Type B pancreatic cell (in vitro differentiated cells): ENCODE measurements around the gene RPTOR. TPM values are rescaled to one million over a fixed set of nuclear protein-coding genes. Genes with fewer than 3 reads are reported as not detected.
"Not testable (repeated sequence)": the region's sequence is repeated elsewhere in the genome, so short reads cannot be mapped to it uniquely, and the experiment has no call there.

Source experiments
- DNase-seq: peaks from one replicate; pipeline ENCODE4 v3.0.0; 2021; ENCODE audit warnings: mixed read lengths; ENCODE audit not compliant: unreplicated experiment; ENCODE audit errors: extremely low spot score
- H3K27ac Mint-ChIP-seq: 2 replicates; pipeline ENCODE4 v1.8.0; 2021; ENCODE audit warnings: mild to moderate bottlenecking, mixed read lengths
- H3K27me3 Mint-ChIP-seq: 2 replicates; pipeline ENCODE4 v1.8.0; 2021; ENCODE audit warnings: mixed read lengths
- H3K36me3 Mint-ChIP-seq: 2 replicates; pipeline ENCODE4 v1.8.0; 2021; ENCODE audit warnings: mixed read lengths
- H3K4me1 Mint-ChIP-seq: one replicate; pipeline ENCODE4 v1.8.0; 2021; ENCODE audit warnings: mixed read lengths; ENCODE audit not compliant: unreplicated experiment
- H3K4me3 Mint-ChIP-seq: 2 replicates; pipeline ENCODE4 v1.8.0; 2021; ENCODE audit warnings: mild to moderate bottlenecking, mixed read lengths
- H3K9me3 Mint-ChIP-seq: 2 replicates; pipeline ENCODE4 v1.8.0; 2021; ENCODE audit warnings: mixed read lengths
- total RNA-seq: library from RNA; stranded (reverse); gene quantifications from 2 replicates; pipeline ENCODE4 v1.2.1, GENCODE V29; 2021; ENCODE audit warnings: low replicate concordance
- TF ChIP-seq, protein P1 (sequence below): fragments of 200-600 bp; sonication (generic); conservative IDR thresholded peaks from 2 replicates; pipeline ENCODE4 v1.5.0; 2021; ENCODE audit warnings: antibody characterized with exemption, mild to moderate bottlenecking

Gene RPTOR
- total RNA-seq, 1 donor from 2014 or later: 39.8 TPM

DNA sequence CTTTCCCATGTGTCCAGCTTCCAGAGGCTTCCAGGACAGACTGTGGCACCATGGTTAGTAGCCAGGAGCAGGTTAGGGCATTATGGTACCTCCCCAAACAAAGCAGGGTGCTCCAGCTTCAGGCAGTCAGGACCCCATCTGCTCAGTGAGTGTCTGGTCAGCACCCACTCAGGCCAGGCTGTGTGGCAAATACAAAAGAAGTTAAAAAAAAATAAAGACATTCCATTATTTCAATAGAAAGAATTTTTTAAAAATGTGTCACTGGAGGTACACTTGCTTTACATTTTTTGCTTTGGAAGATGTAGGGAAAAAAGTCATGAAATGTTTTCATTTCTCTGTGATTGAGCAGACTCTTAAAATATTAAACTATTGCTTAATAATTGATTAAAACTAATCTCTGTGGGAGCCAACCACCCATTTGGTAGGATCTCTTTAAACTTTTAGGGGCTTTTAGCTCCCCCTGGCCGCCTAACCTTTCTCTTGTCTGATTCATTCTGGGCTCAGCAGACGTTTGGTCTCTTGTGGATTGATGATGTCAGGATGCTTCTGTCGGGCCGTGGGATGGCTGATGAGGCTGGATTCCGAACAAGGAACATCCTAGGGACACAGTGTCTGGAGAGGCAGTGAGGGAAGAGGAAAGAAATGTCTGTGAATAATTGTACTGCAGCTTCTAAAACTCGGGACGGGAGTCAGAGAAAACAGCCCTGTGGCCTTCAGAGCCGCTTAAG lies 39.8 kb upstream of the RPTOR start:
- no peak overlapping the region for H3K4me3 Mint-ChIP-seq
- H3K9me3 Mint-ChIP-seq: no peaks in the 10 kb centered on the region
- DNase-seq: no peak
- no peak overlapping the region for H3K27ac Mint-ChIP-seq
- H3K4me1 Mint-ChIP-seq: no peaks in the 10 kb centered on the region
- H3K36me3 Mint-ChIP-seq: no peaks in the 10 kb centered on the region
- TF ChIP-seq, protein P1, sequence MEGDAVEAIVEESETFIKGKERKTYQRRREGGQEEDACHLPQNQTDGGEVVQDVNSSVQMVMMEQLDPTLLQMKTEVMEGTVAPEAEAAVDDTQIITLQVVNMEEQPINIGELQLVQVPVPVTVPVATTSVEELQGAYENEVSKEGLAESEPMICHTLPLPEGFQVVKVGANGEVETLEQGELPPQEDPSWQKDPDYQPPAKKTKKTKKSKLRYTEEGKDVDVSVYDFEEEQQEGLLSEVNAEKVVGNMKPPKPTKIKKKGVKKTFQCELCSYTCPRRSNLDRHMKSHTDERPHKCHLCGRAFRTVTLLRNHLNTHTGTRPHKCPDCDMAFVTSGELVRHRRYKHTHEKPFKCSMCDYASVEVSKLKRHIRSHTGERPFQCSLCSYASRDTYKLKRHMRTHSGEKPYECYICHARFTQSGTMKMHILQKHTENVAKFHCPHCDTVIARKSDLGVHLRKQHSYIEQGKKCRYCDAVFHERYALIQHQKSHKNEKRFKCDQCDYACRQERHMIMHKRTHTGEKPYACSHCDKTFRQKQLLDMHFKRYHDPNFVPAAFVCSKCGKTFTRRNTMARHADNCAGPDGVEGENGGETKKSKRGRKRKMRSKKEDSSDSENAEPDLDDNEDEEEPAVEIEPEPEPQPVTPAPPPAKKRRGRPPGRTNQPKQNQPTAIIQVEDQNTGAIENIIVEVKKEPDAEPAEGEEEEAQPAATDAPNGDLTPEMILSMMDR: no peak
- peaks cover 43% of the 10 kb centered on the region for H3K27me3 Mint-ChIP-seq

DNA sequence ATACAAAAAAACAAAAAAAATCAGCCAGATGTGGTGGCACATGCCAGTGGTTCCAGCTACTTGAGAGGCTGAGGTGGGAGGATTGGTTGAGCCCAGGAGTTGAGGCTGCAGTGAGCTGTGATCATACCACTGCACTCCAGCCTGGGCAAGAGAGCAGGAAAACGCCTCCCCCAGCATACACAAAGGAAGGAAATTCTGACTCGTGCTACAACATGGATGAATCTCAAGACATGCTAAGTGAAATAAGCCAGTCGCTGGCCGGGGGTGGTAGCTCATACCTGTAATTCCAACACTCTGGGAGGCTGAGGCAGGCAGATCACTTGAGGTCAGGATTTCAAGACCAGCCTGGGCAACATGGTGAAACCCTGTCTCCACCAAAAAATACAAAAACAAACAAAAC lies 37.5 kb upstream of the RPTOR start:
- peaks cover 27% of the 10 kb centered on the region for H3K27me3 Mint-ChIP-seq

DNA sequence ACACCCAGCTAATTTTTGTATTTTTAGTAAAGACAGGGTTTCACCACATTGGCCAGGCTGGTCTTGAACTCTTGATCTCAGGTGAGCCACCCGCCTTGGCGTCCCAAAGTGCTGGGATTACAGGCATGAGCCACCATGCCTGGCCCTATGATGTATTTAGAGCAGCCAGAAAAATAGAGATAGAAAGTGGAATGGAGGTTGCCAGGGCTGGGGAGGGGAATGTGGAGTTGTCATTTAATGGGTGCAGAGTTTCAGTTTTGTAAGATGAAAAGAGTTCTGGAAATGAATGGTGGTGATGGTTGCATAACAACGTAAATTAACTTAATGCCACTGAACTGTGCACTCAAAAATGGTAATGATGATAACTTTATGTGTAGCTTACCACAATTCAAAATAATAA lies 36.7 kb upstream of the RPTOR start:
- peaks cover 23% of the 10 kb centered on the region for H3K27me3 Mint-ChIP-seq
- no peaks in the 10 kb centered on the region for H3K9me3 Mint-ChIP-seq
- no peaks in the 10 kb centered on the region for H3K36me3 Mint-ChIP-seq
- H3K4me1 Mint-ChIP-seq: no peaks in the 10 kb centered on the region
- H3K4me3 Mint-ChIP-seq: no peak overlapping the region
- TF ChIP-seq, protein P1: no peak
- H3K27ac Mint-ChIP-seq: no peak overlapping the region
- DNase-seq: no peak

More for the DNA sequence above, 37.5 kb upstream of the RPTOR start:
- not testable (repeated sequence) for H3K27ac Mint-ChIP-seq, DNase-seq, H3K4me3 Mint-ChIP-seq, H3K4me1 Mint-ChIP-seq, H3K36me3 Mint-ChIP-seq, H3K9me3 Mint-ChIP-seq

DNA sequence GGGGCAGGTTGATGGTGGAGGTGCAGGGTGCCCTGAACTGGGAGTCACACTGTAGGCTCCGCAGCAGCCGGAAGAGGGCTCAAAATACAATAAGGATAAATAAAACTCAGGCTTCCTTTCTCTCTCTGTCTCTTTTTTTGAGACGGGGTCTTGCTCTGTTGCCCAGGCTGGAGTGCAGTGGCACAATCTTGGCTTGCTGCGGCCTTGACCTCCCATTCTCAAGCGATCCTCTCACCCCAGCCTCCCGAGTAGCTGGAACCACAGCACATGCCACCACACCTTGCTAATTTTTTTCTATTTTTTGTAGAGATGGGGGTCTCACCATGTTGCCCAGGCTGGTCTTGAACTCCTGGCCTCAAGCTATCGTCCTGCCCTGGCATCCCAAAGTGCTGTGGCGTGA lies 35.3 kb upstream of the RPTOR start:
- Mint-ChIP-seq H3K4me1 (peaks cover 3% of the 10 kb centered on the region), H3K27ac (no peak overlapping the region), H3K9me3 (no peaks in the 10 kb centered on the region), H3K4me3 (no peak overlapping the region), H3K36me3 (no peaks in the 10 kb centered on the region), H3K27me3 (peaks cover 25% of the 10 kb centered on the region)
- DNase-seq: no peak
- TF ChIP-seq, protein P1: no peak

DNA sequence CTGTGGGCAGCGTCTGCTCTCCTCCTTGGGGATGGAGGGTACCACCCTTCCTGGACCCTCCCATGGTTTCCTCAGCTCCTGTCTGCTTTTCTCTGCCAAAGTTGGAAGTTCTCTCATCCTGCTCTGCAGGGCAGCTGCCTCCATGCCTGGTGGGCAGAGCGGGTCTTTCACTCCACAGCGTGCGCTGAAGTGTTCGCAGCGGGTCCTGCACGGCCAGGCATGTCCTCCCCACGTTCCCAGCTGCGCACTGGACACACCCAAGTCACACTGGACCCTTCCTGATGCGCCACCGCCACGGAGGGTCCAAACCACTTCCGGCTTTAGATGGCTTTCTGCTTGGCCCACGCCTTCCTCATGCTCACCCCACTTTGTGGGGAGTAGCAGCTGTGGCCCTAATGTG lies 34.5 kb upstream of the RPTOR start:
- Mint-ChIP-seq H3K27ac (no peak overlapping the region), H3K4me1 (peaks cover 3% of the 10 kb centered on the region), H3K36me3 (no peaks in the 10 kb centered on the region), H3K27me3 (peaks cover 19% of the 10 kb centered on the region), H3K4me3 (no peak overlapping the region), H3K9me3 (no peaks in the 10 kb centered on the region)
- DNase-seq: no peak
- TF ChIP-seq, protein P1: no peak

DNA sequence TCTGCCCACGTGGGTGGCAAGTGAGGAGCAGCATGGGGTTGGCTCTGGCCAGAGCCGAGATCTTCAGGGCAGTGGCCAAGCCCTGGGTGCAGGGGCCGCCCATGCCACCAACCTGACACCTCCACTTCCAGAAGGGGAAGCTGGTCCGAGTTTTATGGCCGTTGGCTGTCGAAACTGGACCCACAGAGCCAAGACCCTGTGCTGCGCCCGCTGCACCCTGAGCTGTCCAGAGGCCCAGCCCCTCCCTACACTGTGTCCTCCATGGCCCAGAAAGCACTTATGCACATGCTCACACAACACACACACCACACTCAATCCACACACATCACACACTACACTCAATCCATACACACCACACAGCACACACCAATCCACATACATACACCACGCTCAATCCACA lies 33.9 kb upstream of the RPTOR start:
- Mint-ChIP-seq H3K9me3 (no peaks in the 10 kb centered on the region), H3K27me3 (peaks cover 17% of the 10 kb centered on the region), H3K4me1 (peaks cover 3% of the 10 kb centered on the region), H3K27ac (no peak overlapping the region), H3K36me3 (no peaks in the 10 kb centered on the region), H3K4me3 (no peak overlapping the region)
- no peak for DNase-seq
- TF ChIP-seq, protein P1: no peak
